HG03521 (cell line): ENCODE measurements around the gene SORCS1.
"Not testable (repeated sequence)": the region's sequence is repeated elsewhere in the genome, so short reads cannot be mapped to it uniquely, and the experiment has no call there.

Source experiments
- ATAC-seq: cut with Tn5 transposase; IDR thresholded peaks from one replicate; pipeline ENCODE4 v1.9.1; 2021; ENCODE audit warnings: mild to moderate bottlenecking, moderate library complexity; ENCODE audit not compliant: unreplicated experiment

Gene SORCS1

DNA sequence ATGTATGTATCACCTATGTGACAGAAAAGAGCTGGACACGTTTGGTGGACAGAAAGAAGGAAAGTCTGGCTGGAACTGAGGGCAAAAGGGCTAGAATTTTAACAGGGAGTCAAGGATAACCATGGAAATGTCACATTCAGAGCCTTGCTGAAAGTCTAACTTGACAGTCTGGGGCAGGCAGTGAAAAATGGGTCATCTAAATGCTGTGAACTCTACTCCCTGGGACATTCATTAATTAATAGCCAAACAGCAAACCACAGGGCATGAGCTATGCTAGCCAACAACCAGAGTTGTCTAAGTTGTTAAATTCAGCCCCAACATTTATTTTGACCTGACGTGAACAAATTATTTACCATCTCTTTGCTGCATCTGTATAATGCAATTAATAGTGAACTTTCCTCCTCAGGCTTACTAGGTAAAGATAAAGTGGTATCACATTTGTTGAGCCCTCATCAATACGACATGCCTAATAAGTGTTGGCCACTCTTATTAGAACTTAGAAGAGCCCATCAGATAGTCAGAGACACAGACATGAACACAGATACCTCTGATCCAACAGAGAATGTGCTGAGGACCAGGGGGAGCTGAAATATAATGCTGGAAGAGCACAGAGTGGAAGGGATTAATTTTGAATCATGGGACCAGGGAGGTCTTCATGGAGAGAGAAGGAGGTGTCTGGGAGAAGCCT, 109.9 kb downstream of the SORCS1 start:
- ATAC-seq, result no peak

DNA sequence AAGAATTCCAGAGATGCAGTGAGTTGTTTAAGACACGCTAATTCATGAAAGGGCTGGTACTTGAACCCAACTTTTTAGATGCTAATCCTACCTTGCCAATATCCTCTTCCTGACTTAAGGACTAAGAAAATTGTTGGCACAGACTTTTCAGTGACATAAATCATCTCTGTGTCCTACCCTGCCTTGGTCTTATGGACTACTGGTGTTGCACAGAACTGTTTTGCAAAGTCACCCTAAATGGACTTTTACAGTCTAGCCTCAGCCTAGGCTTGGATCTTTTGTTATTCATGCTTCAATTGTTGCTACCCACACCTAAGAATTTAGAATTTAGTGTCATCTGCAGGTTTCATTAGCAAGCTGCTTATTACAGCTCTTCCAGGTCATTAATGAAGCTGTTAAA, 112.7 kb downstream of the SORCS1 start:
- no peak for ATAC-seq

DNA sequence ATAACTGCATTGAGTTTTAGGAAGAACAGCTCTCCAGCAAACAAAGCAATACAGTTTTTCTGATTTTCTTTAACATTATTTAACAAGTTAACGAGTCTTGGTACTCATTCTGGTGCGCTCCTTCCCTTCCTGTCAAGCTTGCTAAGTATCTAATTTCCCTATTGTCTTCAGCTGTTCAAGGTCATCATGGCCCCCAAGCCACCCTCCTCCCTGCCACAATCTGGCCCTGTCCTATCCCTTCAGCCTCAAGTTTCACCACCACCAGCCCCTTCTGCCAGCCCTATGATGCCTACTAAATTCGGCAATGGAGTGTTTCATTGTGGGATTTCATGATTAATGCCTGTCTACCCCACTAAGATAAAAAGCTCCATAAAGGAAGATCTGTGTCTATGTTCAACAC, 121.0 kb downstream of the SORCS1 start:
- no peak for ATAC-seq

DNA sequence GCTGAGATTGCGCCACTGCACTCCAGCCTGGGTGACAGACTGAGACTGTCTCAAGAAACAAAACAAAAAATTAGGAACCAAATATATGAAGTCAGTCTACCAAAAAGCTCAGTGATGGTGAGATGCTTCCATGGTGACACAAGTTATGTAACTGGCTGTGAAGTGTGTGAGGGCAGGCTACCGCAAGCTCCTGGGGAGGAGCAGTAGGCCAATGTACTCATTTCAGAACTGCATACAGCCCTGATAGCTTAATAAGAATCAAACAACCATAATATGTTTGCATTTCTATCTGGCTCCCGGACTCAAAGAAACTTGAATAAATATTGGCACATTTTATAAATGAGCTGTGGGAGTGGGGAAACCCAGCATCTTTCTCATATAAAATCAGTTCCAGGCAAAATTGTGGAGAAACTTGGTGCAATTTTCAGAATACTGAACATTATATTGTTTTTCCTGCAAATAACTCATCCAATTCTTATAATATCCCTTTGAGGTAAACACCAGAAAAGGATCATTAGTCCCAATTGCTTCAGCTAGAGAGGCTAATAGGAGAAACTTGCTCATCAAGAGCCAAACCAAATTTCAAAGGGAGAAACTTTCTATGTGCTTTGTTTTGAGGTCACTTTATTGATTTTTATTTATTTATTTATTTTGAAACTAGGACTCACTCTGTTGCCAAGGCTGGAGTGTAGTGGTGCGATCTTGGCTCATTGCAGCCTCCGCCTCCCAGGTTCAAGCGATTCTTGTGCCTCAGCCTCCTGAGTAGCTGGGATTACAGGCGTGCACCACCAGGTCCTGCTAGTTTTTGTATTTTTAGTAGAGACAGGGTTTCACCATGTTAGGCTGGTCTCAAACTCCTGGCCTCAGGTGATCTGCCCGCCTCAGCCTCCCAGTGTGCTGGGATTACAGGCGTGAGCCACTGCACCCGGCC, 127.0 kb downstream of the SORCS1 start:
- ATAC-seq, result no peak

GRCh38 chr10:107033799-107034422, 130.6 kb downstream of the SORCS1 start:
- no peak for ATAC-seq

- no peak for ATAC-seq
Observed at GRCh38 chr10:107032700-107033401, 131.7 kb downstream of the SORCS1 start.

DNA sequence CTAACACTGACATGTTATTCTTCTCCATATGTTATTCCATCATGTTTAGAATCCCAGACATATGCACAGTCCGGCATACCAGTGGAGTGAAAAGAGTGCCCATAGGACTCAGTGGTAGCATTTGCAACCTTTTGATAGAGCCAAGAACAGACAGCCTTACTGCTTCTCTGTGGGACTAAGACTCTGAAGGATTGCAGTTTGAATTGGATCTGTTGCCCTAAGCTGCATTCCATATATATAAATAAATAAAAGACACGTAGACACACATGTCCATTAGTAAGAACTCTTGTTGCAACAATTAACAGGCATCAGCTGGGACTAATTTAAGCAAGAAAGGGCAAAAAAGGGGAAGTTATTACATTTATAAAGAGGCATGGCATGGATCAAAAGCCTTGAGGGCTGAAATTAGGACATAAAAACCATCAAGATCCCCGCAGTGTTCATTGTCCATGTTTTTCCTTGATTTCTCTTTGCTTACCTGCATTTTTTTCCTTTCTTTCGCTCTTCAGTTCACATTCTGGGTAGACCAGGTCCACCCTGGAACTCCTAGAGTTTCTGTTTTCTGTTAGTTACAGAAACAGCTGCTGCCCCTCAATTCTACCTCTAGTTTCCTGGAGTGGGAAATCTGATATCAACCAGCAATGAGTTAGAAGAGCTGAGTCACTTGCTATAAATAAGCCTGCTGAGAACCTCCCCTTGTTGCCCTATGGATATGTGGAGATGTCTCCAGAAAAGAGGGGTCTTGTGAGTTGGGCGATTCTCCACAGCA, 132.4 kb downstream of the SORCS1 start:
- no peak for ATAC-seq

- ATAC-seq, result no peak
Observed at GRCh38 chr10:107028236-107028635, 136.3 kb downstream of the SORCS1 start.

GRCh38 chr10:107025676-107026075, 138.8 kb downstream of the SORCS1 start:
- no peak for ATAC-seq

- not testable (repeated sequence) for ATAC-seq
Observed at GRCh38 chr10:107024033-107024432, 140.5 kb downstream of the SORCS1 start.

DNA sequence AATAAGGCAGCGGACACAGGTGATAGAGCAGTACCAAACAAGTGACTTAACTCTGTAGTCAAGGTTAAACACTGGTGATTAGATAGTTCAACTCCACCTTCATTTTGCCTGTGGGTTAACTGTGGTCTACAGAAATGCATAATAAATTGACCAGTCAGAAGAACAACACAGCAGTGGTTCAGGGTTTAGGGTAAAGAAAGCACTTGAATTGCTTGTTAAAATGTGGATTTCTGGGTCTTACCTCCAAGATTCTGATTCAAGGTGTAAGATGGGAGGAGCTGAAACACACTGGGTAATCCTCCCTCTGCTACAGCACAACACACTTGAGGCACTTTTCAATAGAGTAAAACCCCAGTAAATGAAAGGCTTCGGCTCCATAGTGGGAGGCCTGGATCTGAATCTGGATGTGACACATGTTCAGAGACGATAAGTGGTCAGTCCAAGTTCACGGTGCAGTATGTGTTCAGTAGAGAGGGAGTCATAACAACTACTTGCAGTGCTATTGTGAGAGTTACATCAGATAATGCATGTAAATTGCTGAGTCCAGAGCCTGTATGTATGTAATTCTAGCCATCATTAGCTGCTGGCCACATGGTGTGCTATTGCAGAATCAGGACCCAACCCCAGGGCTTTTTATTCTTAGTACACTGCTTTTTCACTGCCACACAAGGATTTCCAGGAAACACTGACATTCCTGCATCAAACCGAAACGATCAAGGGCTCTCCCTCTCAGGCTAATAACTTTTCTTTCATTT, 141.7 kb downstream of the SORCS1 start:
- ATAC-seq, result no peak

DNA sequence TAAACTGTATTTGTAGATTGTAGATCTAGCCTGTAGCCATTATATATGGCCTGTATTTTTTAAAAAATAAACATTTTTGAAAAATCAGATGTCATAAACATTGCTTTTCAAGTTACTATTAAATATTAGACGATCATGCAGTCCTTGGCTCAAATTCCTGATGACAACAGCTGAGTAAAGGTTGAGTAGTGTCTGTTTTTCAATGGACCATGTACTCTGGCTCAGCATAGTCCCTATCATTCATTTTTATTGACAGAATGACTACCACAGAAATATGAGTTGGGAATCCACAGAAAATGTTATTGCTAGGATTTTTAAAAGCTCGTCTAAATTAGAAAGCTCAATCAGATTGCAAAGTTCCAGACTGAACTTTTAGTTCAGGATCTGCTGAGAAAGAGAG, 145.4 kb downstream of the SORCS1 start:
- ATAC-seq, result no peak

- no peak for ATAC-seq
Observed at GRCh38 chr10:107013258-107014006, 151.1 kb downstream of the SORCS1 start.

DNA sequence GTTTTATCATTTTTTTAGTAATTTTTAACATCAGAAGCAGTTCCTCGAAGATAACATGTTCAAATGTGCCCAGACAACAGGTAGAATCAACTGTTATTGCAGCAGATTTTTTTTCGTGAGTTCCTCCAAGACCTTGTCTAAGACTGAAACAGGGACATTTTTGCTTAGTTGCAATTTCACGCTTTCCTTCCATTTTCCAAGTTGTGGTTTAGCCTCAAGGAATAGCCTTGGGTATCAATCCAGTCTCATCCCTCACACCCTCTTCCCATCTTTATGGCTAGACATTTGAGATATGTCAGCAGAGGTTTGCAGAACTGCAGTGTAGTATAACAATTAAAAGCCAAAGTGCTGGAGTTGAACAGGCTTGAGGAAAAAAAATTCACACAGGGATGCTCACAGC, 152.5 kb downstream of the SORCS1 start:
- ATAC-seq, result no peak

GRCh38 chr10:107011105-107011504, 153.4 kb downstream of the SORCS1 start:
- no peak for ATAC-seq

- no peak for ATAC-seq
Observed at GRCh38 chr10:107010531-107010930, 154.0 kb downstream of the SORCS1 start.

GRCh38 chr10:107004362-107004761, 160.1 kb downstream of the SORCS1 start:
- no peak for ATAC-seq

GRCh38 chr10:107002068-107002467, 162.4 kb downstream of the SORCS1 start:
- ATAC-seq, result no peak
